ENCODE data around the gene VCP.

Gene VCP

DNA sequence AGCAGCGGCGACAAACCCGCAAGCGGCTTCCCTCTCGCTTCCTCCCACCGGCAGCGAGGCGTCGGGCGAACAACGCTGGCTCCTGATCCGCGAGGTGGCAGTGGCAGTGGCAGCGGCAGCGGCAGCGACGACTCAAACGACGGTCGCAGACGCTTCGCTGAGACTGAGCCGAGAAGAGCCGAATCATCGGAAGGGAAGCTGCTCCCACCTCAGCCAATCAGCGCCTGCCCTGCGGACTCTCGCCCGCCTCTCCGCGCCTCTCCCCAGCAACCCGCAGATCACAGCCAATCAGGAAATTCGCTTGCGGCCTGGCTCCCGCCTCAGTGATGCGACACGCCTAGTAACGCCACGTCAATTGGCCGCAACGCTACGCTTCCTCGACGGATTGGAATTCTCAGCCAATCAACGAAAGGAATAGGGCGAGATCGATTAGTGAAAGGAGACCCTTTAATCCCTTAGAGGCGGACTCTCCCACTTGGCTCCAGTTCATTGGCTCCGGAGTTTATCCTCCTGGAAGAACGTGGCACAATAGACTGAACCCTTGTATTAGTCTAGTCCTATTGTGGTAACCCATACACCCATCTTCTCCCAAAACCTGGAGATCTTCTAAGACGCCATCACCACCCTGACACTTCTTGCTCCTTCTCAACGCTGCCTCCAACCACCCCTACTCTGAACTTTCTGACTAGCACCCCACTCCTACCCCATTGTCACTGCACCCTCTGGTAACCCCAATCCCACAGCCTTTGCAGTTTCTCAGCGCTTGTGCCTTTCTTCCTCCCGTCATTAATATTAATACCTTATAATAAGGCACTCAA lies at the start of gene VCP:
VCP (minus strand) TSS at position 165 of the 818 bp plus-strand sequence. CDS start 272 bp downstream, outside the sequence.
- DNase-seq: peak; percentile 98

GRCh38 chr9:35116898-35117551 lies 44.6 kb upstream of the VCP start:
- DNase-seq: peak; percentile 93

DNA sequence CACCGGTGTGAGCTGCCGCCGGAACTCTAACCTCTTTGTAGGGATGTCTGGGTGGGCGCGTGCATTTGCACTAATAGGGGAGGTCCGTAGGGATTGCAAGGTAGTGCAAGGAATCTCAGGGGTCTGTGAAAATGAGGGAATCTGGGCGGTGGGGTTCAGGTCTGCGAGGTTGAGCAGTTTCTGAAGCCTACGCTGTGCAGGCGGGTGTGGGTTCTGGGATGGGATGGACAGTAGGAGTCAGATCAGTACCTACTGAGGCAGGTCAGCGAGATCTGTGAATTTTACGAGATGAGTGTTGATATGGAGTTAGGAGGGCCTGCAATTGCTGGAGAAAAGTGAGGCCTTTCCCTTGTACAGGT lies 44.1 kb upstream of the VCP start:
- DNase-seq: no peak

DNA sequence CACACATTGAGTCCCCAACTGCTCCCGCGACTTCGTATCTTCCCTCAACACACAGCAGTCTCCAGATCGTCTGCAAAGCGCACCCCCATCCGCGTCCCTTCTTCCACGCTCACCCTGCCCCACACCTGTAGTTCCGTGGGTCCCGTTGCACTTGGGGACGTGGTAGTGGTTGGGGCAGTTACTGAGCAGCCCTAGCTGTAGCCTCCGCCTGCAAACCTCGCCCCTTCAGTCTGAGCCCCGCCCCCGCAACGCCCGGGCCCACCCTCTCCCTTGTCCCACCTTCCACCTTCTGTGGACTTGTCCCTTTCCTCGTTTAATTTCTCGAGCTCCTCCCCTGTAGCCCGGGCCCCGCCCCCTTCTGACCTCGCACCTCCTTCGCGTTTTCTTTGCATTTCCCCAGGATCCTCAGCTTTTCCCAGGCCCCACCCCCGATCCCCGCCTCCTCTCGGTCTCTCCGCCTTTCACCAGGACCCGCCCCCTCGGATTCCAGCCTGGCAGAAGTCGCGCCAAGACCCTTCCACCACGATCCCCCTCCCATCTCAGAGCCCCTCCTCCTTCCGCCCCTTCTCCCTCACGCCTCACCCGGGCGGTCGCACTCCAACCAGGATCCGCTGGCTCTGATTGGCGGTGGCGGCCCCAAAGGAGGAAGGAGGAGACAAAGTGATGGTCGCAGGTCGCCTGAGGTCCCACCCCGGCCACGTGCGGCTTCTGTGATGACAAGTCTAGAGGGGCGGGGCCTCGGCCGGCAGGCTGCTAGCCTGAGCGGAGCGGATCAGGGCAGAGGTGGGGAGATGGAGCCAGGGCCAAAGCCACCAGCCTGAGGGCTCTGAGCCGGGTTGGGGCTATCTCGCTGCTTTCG lies 43.5 kb upstream of the VCP start, which contains the start of gene ATOSB:
ATOSB (minus strand) TSS at position 183 of the 859 bp plus-strand sequence. CDS start 7,588 bp downstream, outside the sequence.
- peak; percentile 97 for DNase-seq

DNA sequence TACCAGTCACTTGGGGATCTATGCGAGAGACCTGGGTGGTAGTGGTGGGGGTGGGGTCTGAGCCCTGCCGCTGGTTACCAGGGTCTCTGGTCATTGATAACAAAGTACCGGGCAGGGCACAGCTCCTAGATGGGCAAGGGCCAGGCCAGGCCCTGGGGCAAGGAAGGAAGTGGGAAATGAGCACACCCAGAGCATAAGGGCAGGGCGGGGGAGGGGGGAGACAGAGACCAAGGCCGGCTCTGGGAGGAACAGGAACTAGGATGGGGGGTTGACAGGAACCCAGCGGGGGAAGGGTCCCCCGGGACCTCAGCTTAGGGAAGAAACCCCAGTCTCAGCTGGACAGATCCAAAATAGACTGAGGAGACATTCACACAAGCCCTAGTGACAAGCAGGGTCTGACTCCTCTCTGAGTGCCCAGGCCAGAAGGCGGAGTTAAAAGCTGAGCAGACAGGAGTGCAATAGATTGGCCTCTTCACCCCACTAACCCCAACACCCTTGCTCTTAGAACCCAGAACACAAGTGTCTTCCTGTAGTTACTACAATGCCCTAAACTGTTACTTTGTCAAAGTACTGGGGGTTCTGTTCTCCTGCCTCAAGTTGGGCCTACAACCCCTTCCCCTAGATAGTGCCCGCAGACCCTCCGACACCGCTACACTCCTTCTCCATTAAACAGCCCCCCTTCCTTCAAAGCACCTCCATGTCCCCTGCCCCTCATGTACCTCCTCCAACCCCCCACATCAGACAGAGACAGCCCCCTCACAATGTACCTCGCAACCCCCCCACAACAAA lies 42.6 kb upstream of the VCP start:
- DNase-seq: peak; percentile 66

- peak; percentile 81 for DNase-seq
Observed at GRCh38 chr9:35114113-35114839, 41.9 kb upstream of the VCP start.

GRCh38 chr9:35112257-35113020 lies 40.0 kb upstream of the VCP start:
- DNase-seq: no peak

- peak; percentile 98 for DNase-seq
Observed at GRCh38 chr9:35111001-35111933, 38.8 kb upstream of the VCP start.

- peak; percentile 28 for DNase-seq
Observed at GRCh38 chr9:35110327-35110761, 37.9 kb upstream of the VCP start.

GRCh38 chr9:35108946-35109575 lies 36.6 kb upstream of the VCP start:
- no peak for DNase-seq

DNA sequence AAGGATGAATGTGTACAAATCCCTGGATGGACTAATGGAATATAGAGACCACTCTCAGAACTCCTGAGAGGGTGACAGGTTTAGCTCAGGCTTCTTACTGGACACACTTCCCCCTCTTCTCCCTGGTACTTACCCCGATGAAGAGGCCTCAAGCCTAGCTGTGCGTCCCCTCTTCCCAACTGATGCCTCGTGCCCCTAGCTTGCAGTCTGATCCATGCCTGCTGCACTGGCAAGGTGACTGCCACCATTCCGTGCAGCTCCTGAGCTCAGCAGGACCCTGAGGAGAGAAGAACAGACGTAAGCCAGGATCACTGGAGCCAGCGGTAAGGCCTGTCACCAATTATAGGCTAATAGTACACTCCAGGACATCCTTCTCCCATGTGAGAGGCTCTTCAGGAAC lies 36.0 kb upstream of the VCP start:
- no peak for DNase-seq

DNA sequence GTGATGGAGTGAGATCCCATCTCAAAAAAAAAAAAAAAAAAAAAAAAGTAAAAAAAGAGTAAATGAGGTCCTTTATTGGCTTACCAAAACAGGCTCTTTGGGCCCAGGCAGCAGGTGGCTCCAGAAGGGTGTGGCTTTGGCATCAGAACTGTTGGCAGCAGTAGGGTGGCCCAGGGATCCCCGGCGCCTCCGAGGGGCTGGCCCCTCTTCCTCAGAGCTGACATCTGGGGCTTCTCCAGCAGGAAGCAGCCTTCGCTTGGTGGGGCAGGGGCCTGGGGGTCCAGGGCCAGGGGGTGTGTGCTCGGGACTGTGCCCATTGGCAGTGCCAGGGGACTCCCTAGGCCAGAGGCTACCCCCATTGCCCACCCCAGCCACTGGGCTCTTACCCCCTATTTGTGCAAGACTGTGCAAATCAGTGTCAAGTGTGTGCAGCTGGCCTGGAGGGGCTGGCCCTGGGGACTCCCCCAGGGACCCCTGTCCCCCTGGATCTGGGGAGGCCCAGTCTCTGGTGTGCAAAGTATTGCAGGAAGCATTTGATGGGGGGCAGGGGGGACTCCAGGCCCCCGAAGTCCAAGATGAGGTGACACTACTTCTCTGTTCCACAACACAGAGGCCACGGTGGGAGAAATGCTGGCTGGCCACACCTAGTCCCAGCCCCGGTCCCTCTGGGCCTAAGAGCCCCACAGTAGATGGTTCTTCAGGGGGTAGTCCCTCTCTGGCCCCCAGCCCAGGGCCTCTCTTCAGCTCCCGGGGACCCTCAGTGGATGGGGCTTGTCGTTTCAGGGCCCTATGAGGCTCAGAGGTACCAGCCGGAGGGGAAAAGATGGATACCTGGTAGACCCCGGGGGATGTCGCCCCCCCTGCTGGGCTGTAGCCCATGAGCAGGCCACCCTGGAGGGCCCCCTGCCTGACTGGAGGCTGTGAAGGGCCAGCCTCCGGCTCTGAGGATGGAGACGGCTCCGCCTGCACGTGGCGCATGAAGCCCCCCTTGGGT lies 35.2 kb upstream of the VCP start:
- no peak for DNase-seq

- DNase-seq: no peak
Observed at GRCh38 chr9:35106343-35106730, 33.9 kb upstream of the VCP start.

DNA sequence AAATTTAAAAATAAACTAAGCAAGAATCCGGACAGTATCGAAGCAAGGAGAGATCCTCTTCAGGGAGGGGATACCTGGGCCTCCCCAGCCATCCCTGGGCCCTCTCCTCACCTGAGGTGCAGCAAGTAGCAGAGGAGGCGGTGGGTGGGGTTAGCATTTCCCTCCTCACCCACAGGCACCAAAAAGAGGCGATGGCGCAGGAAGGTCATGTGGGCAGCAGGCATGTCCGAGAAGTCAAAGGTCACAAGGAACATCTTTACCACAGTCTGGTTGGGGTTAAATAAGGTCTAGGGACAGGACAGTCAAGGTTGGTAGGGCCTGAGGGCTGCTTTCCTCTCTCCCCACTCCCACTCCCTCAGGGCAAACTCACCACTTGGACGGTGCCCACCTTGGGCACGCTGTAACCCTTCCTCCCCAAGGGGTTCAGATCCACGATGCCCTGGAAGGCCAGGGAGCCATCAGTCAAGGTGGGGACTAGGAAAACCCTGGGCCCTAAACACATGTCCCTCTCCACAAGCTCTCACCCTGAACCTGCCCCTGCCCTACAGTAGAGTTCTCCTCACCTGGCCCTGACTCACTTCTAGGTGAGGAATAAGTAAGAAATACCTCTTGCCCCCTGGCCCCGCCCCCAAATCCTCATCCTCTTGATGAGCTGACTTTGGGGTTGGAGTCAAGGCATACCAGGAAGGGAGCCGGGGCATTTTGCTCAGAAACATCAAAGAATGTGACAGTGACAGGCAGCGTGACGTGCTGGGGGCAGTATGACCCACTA lies 33.3 kb upstream of the VCP start:
- DNase-seq: no peak

DNA sequence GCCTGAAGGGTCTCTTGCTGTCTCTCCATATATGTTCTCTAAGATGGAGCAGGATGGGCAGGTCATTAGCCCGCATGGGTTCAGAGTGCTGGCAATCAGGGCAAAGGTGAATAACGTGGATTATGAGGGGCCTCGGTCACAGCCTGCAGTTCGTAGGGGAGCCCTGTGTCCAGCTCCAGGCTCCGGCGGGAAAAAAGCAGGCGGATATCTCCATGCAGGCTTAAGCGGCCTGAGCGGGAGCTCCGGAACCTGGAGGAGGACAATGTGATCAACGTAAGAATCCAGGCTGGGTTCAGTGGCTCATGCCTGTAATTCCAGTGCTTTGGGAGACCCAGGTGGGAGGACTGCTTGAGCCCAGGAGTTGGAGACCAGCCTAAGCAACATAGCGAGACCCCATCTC lies 32.7 kb upstream of the VCP start:
- DNase-seq: no peak

DNA sequence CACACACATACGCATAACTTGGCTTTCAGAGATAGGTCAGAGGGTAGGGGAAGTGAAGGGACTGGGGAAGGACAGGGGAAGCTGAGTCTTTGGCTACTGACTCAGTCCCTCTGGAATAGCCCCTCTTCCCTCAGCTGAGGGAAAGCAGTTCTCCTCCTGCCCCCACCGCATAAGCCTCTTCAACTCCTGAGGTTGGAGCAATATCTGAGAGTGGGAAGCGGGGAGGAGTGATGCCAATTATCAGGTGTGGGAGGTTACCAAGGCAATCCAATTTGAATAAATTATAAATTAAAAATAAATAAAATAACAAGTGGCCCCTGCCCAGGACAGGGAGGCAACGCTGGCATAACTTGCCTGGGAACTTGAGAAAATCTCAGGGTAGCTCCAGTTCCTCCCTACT lies 32.2 kb upstream of the VCP start:
- no peak for DNase-seq

- DNase-seq: no peak
Observed at GRCh38 chr9:35103660-35104191, 31.3 kb upstream of the VCP start.
